ENCODE measurements around the gene SERPINI1.

DNA sequence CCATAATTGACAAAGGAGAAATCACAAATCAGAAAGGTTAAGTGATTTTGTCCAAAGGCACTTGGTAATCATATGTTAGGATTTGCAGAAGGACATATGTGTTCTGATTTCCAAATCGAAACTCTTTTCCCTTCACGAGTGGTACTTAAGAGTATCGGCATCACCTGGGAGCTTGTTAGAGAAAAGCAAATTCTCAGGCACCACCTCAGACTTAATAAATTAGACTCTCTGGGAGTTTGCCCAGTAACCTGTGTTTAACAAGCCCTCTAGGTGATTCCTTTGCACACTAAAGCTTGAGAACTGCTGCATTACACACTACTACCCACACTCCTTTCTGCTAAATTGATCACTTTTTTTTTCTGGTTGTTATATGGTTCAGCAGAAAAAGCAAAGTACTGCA is 116.2 kb downstream of the SERPINI1 start:
- TF ChIP-seq, protein P1, sequence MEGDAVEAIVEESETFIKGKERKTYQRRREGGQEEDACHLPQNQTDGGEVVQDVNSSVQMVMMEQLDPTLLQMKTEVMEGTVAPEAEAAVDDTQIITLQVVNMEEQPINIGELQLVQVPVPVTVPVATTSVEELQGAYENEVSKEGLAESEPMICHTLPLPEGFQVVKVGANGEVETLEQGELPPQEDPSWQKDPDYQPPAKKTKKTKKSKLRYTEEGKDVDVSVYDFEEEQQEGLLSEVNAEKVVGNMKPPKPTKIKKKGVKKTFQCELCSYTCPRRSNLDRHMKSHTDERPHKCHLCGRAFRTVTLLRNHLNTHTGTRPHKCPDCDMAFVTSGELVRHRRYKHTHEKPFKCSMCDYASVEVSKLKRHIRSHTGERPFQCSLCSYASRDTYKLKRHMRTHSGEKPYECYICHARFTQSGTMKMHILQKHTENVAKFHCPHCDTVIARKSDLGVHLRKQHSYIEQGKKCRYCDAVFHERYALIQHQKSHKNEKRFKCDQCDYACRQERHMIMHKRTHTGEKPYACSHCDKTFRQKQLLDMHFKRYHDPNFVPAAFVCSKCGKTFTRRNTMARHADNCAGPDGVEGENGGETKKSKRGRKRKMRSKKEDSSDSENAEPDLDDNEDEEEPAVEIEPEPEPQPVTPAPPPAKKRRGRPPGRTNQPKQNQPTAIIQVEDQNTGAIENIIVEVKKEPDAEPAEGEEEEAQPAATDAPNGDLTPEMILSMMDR (conservative IDR thresholded peaks at IDR 0.05; ENCODE audit: low read depth, low read length): no peak
- TF ChIP-seq EZH2 (IDR thresholded peaks at IDR 0.05; ENCODE audit: borderline replicate concordance, low read depth, low read length, poor library complexity, severe bottlenecking): no peak

Measured in A673 (cell line).